GM12878 (cell line): ENCODE measurements around the gene ASB7. TPM values are rescaled to one million over a fixed set of nuclear protein-coding genes. Genes with fewer than 3 reads are reported as not detected.

Experiments
- ATAC-seq: fragments of 200-7000 bp; cut with Tn5 transposase; 3 replicates; pipeline ENCODE4 v1.9.1; 2020; ENCODE audit warnings: mild to moderate bottlenecking, moderate library complexity
- BruUV-seq: library from RNA; stranded (reverse); fragments of 400-500 nt; replicated peaks from 2 replicates; lab custom pipeline; 2021; lab: Mats Ljungman, UMichigan
- CTCF ChIA-PET: fragments of 300-600 bp; sonication (Branson Sonifier 250); formaldehyde crosslinking; extraction: SDS; loops from one replicate; lab custom pipeline; 2021; ENCODE audit warnings: inconsistent platforms; lab: Yijun Ruan, JAX
- POLR2A ChIA-PET: fragments of 350-600 bp; formaldehyde crosslinking; extraction: SDS; loops from one replicate; lab custom pipeline; 2021; ENCODE audit warnings: inconsistent platforms; lab: Charles Lee
- RAD21 ChIA-PET: fragments of 300-600 bp; sonication (Branson Sonifier 250); formaldehyde crosslinking; loops from one replicate; lab custom pipeline; 2023; ENCODE audit warnings: antibody characterized with exemption; ENCODE audit not compliant: unreplicated experiment; lab: Charles Lee
- SMC1A ChIA-PET: fragments of 300-600 bp; sonication (Branson Sonifier 250); formaldehyde crosslinking; loops from one replicate; lab custom pipeline; 2023; ENCODE audit not compliant: unreplicated experiment, uncharacterized antibody; lab: Charles Lee
- DNase-seq: peaks from one replicate; pipeline ENCODE4 v3.0.0-alpha.2; 2011; ENCODE audit warnings: low read depth, low spot score
- FAIRE-seq: peaks from 3 replicates; lab custom pipeline; 2011; peaks lifted over from hg19 to GRCh38; lab: Jason Lieb, UNC
- H2AFZ ChIP-seq: 2 replicates; pipeline ENCODE4 v1.6.0; 2011; ENCODE audit warnings: low read depth, low read length, control low read depth; ENCODE audit not compliant: control insufficient read depth
- H3K27ac ChIP-seq: 2 replicates; pipeline ENCODE4 v1.5.1; 2011; ENCODE audit warnings: control low read depth; ENCODE audit not compliant: control insufficient read depth, insufficient read depth
- H3K27me3 ChIP-seq, 2 experiments: replicated peaks in 1 of 2; 2 replicates each; pipeline versions ENCODE4 v1.6.0 to v1.6.1; 2011; ENCODE audit warnings: low read length in 1 of 2; ENCODE audit not compliant: control insufficient read depth in 2 of 2, insufficient read depth in 2 of 2
- H3K36me3 ChIP-seq, 2 experiments: 2 replicates each; pipeline ENCODE4 v1.5.1; 2011; ENCODE audit warnings: low read length in 1 of 2; ENCODE audit not compliant: control insufficient read depth in 2 of 2, insufficient read depth in 2 of 2
- H3K4me1 ChIP-seq: 2 replicates; pipeline ENCODE4 v1.6.1; 2011; ENCODE audit warnings: mild to moderate bottlenecking, low read length, moderate library complexity, mixed read lengths; ENCODE audit not compliant: control insufficient read depth, insufficient read depth
- H3K4me2 ChIP-seq: 2 replicates; pipeline ENCODE4 v1.6.0; 2011; ENCODE audit warnings: control low read depth; ENCODE audit not compliant: control insufficient read depth, insufficient read depth
- H3K4me3 ChIP-seq: fragments of 200-600 bp; sonication (generic); 2 replicates; pipeline ENCODE4 v1.5.1; 2016
- H3K79me2 ChIP-seq: 2 replicates; pipeline ENCODE4 v1.6.0; 2011; ENCODE audit warnings: low read length; ENCODE audit not compliant: control insufficient read depth, insufficient read depth
- H3K9ac ChIP-seq: 2 replicates; pipeline ENCODE4 v1.8.0; 2011; ENCODE audit warnings: low read length, control low read depth, mixed read lengths; ENCODE audit not compliant: control insufficient read depth, insufficient read depth
- H3K9me3 ChIP-seq: replicated peaks from 3 replicates; pipeline ENCODE4 v1.5.1; 2011; ENCODE audit warnings: mild to moderate bottlenecking, low read length; ENCODE audit not compliant: control insufficient read depth, insufficient read depth
- H4K20me1 ChIP-seq: 2 replicates; pipeline ENCODE4 v1.6.0; 2011; ENCODE audit not compliant: control insufficient read depth, insufficient read depth
- ASH2L ChIP-seq: fragments of 300-600, 200-600 bp; sonication (generic); IDR thresholded peaks from 2 replicates; pipeline ENCODE4 v1.6.1; 2017; ENCODE audit warnings: low read depth, mild to moderate bottlenecking, borderline replicate concordance
- BCLAF1 ChIP-seq: fragments of 450-650 bp; IDR thresholded peaks from 2 replicates; pipeline ENCODE4 v1.6.1; 2017; ENCODE audit warnings: antibody characterized with exemption, mild to moderate bottlenecking, moderate library complexity
- BHLHE40 ChIP-seq, 2 experiments: fragments of 450-650 bp in 1 of 2; IDR thresholded peaks; 2 replicates each; pipeline ENCODE4 v1.6.1; 2011 to 2017; ENCODE audit warnings: low read depth in 2 of 2, borderline replicate concordance in 1 of 2, improper control_type of control experiment in 1 of 2, low read length in 1 of 2, mild to moderate bottlenecking in 1 of 2
- BMI1 ChIP-seq: fragments of 450-650 bp; IDR thresholded peaks from 2 replicates; pipeline ENCODE4 v1.6.1; 2016; ENCODE audit warnings: mild to moderate bottlenecking, moderate library complexity, borderline replicate concordance
- CBFB ChIP-seq: IDR thresholded peaks from 2 replicates; pipeline ENCODE4 v1.6.1; 2016; ENCODE audit warnings: antibody characterized with exemption, low read depth
- NFYB ChIP-seq: IDR thresholded peaks from 2 replicates; pipeline ENCODE4 v1.6.1; 2011; ENCODE audit warnings: low read depth, mild to moderate bottlenecking, low read length, improper control_type of control experiment, moderate library complexity; ENCODE audit not compliant: insufficient read depth
- NKRF ChIP-seq: fragments of 450-650 bp; conservative IDR thresholded peaks from 2 replicates; pipeline ENCODE4 v1.6.1; 2017; ENCODE audit warnings: mild to moderate bottlenecking, moderate library complexity
- PAX5 ChIP-seq: IDR thresholded peaks from 2 replicates; pipeline ENCODE4 v1.6.1; 2011; ENCODE audit warnings: low read depth, low read length, borderline replicate concordance
- RB1 ChIP-seq: fragments of 450-650 bp; formaldehyde crosslinking; IDR thresholded peaks from 2 replicates; pipeline ENCODE4 v1.6.1; 2017; ENCODE audit warnings: mild to moderate bottlenecking, borderline replicate concordance
- RFX5 ChIP-seq: IDR thresholded peaks from 2 replicates; pipeline ENCODE4 v1.6.1; 2011; ENCODE audit warnings: low read depth, low read length, improper control_type of control experiment
- SMAD1 ChIP-seq: fragments of 450-650 bp; IDR thresholded peaks from 2 replicates; pipeline ENCODE4 v1.6.1; 2018; ENCODE audit warnings: mild to moderate bottlenecking, low read depth; ENCODE audit not compliant: partially characterized antibody
- SREBF1 ChIP-seq: IDR thresholded peaks from 2 replicates; pipeline ENCODE4 v1.6.1; 2012; ENCODE audit warnings: mild to moderate bottlenecking, low read length
- SREBF2 ChIP-seq: IDR thresholded peaks from 2 replicates; pipeline ENCODE4 v1.6.1; 2012; ENCODE audit warnings: mild to moderate bottlenecking, low read length
- ZBTB4 ChIP-seq: fragments of 450-650 bp; formaldehyde crosslinking; IDR thresholded peaks from 2 replicates; pipeline ENCODE4 v1.4.0; 2022; ENCODE audit warnings: mild to moderate bottlenecking, moderate library complexity
- ZNF384 ChIP-seq: IDR thresholded peaks from 2 replicates; pipeline ENCODE4 v1.6.1; 2012; ENCODE audit warnings: low read depth, mild to moderate bottlenecking, low read length, improper control_type of control experiment, borderline replicate concordance
- WGBS: methylation state at CpG from one replicate; pipeline ENCODE4 v1.1.6; 2016; ENCODE audit warnings: low lambda C conversion rate; ENCODE audit not compliant: insufficient replicate concordance, insufficient coverage; ENCODE audit errors: missing lambda C conversion rate; 5-methylcytosine and 5-hydroxymethylcytosine counted together
- in situ Hi-C: fragments of 300-500 bp; cut with MboI; formaldehyde crosslinking; loops from 9 replicates; pipeline ENCODE4 v1.14.3; 2018; ENCODE audit warnings: mixed read lengths
- intact Hi-C: fragments of 100-400 bp; cut with micrococcal nuclease; formaldehyde crosslinking; loops from one replicate; pipeline ENCODE4 v1.14.2; 2022; ENCODE audit not compliant: unreplicated experiment
- polyA plus RNA-seq, 11 experiments: library from polyadenylated mRNA; depleted of rRNA in 4 of 11; unstranded in 6 of 11; stranded (reverse) in 5 of 11; fragments of >200 nt; fragmentation: Nextera tagmentation in 4 of 11; fragmentation: Illumina TruSeq in 1 of 11; extraction: Ambion mirVana in 4 of 11; extraction: Trizol in 1 of 11; gene quantifications; 1 replicate in 1 of 11; 2 replicates in 10 of 11; pipeline versions ENCODE4 v1.2.1 to v1.2.3, GENCODE V29; 2011 to 2016; ENCODE audit warnings: inconsistent platforms in 2 of 11, missing spikeins in 2 of 11, low read depth in 1 of 11
- total RNA-seq, 4 experiments: library from RNA; depleted of rRNA in 3 of 4; stranded (reverse); fragments of >200 nt in 3 of 4; fragmentation: Illumina TruSeq in 1 of 4; extraction: Trizol in 1 of 4; gene quantifications; 2 replicates each; pipeline versions ENCODE4 v1.2.1 to v1.2.3, GENCODE V29; 2013 to 2021
- TF ChIP-seq, protein P1 (sequence below): IDR thresholded peaks from 2 replicates; pipeline ENCODE4 v1.6.1; 2012; ENCODE audit warnings: low read length, inconsistent platforms

Gene ASB7
- total and polyA plus RNA-seq, 10 of the 15 experiments (the other 5 are each of a cell fraction or from before 2014, with no cell fraction given): 2.7 to 13.9 (median 8.6) TPM

- POLR2A ChIA-PET: no interaction called here
- ATAC-seq (no peak), DNase-seq (no peak), FAIRE-seq (no peak)
- Histone ChIP-seq H3K9ac (no peak overlapping the region), H3K27ac (no peak overlapping the region), H2AFZ (no peak overlapping the region), H3K4me1 (no peaks in the 10 kb centered on the region), H3K27me3 (no peaks in the 10 kb centered on the region), H3K4me3 (no peak overlapping the region), H3K79me2 (no peaks in the 10 kb centered on the region), H3K36me3 (no peaks in the 10 kb centered on the region), H4K20me1 (no peaks in the 10 kb centered on the region), H3K9me3 (no peaks in the 10 kb centered on the region; the same call in 2 of the 3 replicates), H3K4me2 (no peak overlapping the region)
- intact Hi-C loops: no loop called here
- in situ Hi-C loops: no loop called here
- no TSS peak for BruUV-seq
- SMC1A ChIA-PET: interaction anchor here (0.5 kb wide), 1 partner anchor 122 kb away, joined by 3 read pairs; no protein-coding TSS in a partner anchor
- RAD21 ChIA-PET: no interaction called here
- WGBS: 31% methylated on average over 7 of the region's 7 CpGs
- CTCF ChIA-PET: no interaction called here
- TF ChIP-seq SREBF1: no peak
- TF ChIP-seq BHLHE40 (IDR thresholded peaks at IDR 0.05; ENCODE audit: borderline replicate concordance in 1 of 2, low read depth in 2 of 2, low read length in 1 of 2): no peak
- no peak for TF ChIP-seq SREBF2
- no peak for TF ChIP-seq ZBTB4
- TF ChIP-seq NKRF: no peak
- TF ChIP-seq, protein P1, sequence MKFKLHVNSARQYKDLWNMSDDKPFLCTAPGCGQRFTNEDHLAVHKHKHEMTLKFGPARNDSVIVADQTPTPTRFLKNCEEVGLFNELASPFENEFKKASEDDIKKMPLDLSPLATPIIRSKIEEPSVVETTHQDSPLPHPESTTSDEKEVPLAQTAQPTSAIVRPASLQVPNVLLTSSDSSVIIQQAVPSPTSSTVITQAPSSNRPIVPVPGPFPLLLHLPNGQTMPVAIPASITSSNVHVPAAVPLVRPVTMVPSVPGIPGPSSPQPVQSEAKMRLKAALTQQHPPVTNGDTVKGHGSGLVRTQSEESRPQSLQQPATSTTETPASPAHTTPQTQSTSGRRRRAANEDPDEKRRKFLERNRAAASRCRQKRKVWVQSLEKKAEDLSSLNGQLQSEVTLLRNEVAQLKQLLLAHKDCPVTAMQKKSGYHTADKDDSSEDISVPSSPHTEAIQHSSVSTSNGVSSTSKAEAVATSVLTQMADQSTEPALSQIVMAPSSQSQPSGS: no peak
- TF ChIP-seq PAX5: no peak
- TF ChIP-seq NFYB: no peak
- no peak for TF ChIP-seq BMI1
- no peak for TF ChIP-seq CBFB
- no peak for TF ChIP-seq BCLAF1
- TF ChIP-seq ZNF384: no peak
- no peak for TF ChIP-seq RB1
- no peak for TF ChIP-seq ASH2L
- no peak for TF ChIP-seq RFX5
- TF ChIP-seq SMAD1: no peak
Observed at GRCh38 chr15:100692671-100693070, 90.3 kb downstream of the ASB7 start.
